RWPE1 (cell line): ENCODE results near the gene GLS2.
"Not testable (repeated sequence)": the region's sequence is repeated elsewhere in the genome, so short reads cannot be mapped to it uniquely, and the experiment has no call there.

Experiments used
- CTCF ChIA-PET: fragments of 350-600 bp; sonication (Branson Sonifier 250); formaldehyde crosslinking; extraction: SDS; loops from one replicate; lab custom pipeline; 2021; lab: Yijun Ruan, JAX
- POLR2A ChIA-PET: fragments of 400-600 bp; formaldehyde crosslinking; extraction: SDS; loops from one replicate; lab custom pipeline; 2020; ENCODE audit warnings: antibody characterized with exemption; ENCODE audit not compliant: low non-redundant PET; lab: Yijun Ruan, JAX
- DNase-seq: peaks from one replicate; pipeline ENCODE4 v3.0.0; 2012; ENCODE audit warnings: low spot score
- H3K27ac ChIP-seq: fragments of 450-650 bp; 2 replicates; pipeline ENCODE4 v1.5.1; 2017
- CTCF ChIP-seq: fragments of 450-650 bp; conservative IDR thresholded peaks from 2 replicates; pipeline ENCODE4 v1.5.1; 2017; ENCODE audit warnings: low read depth, mild to moderate bottlenecking

Gene GLS2

GRCh38 chr12:56517854-56518253, 29.9 kb upstream of the GLS2 start:
- CTCF ChIA-PET, result no interaction called here
- no peak for DNase-seq
- POLR2A ChIA-PET, result no interaction called here

GRCh38 chr12:56514014-56514318, 26.0 kb upstream of the GLS2 start:
- TF ChIP-seq CTCF, result peak; percentile 31
- POLR2A ChIA-PET, H3K27ac ChIP-seq, DNase-seq: not testable (repeated sequence)
- CTCF ChIA-PET, result interaction anchor here (0.6 to 2.1 kb wide), 13 partner anchors 13 to 169 kb away, joined by 3 to 16 read pairs (median 4); no protein-coding TSS in a partner anchor

More at GRCh38 chr12:56517854-56518253, 29.9 kb upstream of the GLS2 start:
- peak overlapping the region; percentile 28; the same call in 1 of the 2 replicates for H3K27ac ChIP-seq
- TF ChIP-seq CTCF, result no peak

DNA sequence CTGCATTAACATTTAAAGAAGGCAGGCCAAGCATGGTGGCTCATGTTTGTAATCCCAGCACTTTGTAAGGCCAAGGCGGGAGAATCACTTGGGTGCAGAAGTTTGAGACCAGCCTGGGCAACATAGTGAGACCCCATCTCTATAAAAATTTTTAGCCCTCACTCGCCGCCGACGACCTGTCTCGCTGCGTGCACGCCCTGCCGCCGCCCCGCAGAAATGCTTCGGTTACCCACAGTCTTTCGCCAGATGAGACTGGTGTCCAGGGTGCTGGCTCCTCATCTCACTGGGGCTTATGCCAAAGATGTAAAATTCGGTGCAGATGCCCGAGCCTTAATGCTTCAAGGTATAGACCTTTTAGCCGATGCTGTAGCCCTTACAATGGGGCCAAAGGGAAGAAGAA, 22.8 kb upstream of the GLS2 start:
- CTCF ChIA-PET, result interaction anchor here (1.0 kb wide), 1 partner anchor 63 kb away, joined by 3 read pairs; no protein-coding TSS in a partner anchor
- DNase-seq, result no peak
- no peak overlapping the region for H3K27ac ChIP-seq
- no peak for TF ChIP-seq CTCF
- POLR2A ChIA-PET, result no interaction called here

DNA sequence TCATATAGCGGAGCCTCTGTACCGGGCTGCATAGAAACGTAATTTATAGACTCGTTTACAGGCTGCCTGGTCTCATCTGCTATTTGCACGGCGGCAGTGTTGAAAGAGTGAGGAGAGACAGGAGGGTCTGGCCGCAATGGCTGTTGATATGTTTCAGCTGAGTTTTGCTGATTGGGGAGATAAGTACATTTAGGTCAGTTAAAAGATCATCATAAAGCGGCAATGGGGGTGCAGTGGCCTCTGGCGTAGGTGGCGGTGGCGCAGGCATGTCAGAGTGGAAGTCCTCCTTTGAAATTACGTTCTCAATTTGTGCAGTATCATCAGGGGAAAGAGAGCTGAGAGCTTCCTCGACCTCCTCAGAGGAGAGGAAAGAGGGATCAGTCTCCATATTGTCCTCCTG, 11.9 kb upstream of the GLS2 start:
- CTCF ChIA-PET, H3K27ac ChIP-seq, DNase-seq, POLR2A ChIA-PET: not testable (repeated sequence)

DNA sequence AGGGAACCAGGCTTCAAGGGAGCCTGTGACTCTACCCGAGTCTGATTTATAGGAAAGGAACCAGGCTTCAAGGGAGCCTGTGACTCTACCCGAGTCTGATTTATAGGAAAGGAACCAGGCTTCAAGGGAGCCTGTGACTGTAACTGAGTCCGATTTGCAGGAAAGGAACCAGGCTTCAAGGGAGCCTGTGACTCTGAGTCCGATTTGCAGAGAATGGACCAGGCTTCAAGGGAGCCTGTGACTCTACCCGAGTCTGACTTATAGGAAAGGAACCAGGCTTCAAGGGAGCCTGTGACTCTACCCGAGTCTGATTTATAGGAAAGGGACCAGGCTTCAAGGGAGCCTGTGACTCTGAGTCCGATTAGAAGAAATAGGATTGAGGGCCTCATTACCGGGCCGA, 11.5 kb upstream of the GLS2 start:
- DNase-seq, POLR2A ChIA-PET, CTCF ChIA-PET: not testable (repeated sequence)

DNA sequence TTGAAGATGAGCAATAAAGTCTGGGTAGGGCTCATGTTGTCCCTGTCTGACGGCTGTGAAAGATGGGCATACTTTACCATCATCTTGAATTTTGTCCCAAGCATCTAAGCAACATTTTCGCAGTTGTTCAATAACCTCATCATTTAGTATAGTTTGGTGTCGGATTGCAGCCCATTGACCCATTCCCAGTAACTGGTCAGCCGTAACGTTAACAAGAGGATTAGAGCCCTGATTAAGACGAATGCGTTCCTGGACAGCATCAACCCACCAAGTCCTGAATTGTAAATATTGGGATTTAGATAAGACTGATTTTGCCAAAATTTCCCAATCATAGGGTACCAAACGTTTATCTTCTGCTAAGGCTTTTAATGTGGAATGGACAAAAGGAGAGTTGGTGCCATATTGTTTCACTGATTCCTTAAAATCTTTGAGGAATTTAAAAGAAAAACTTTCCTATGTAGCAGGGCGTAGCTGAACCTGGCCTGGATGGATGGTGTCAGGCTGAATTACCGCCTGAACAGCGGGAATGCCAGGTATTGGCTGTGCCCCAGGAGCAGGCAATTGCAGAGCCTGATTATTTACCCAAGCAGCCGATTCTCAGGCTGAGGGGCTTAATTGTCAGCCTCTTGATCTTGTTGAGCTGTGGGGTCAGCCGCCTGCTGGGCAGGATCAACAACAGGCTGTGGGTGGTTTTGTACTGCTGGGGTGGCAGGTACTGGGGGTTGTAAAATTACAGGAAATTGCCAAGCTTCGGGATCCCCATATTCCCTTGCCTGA, 10.4 kb upstream of the GLS2 start:
- POLR2A ChIA-PET, CTCF ChIA-PET, DNase-seq, H3K27ac ChIP-seq: not testable (repeated sequence)

More for the DNA sequence above, 11.5 kb upstream of the GLS2 start:
- H3K27ac ChIP-seq, result not testable (repeated sequence)

GRCh38 chr12:56496704-56497103, 8.7 kb upstream of the GLS2 start:
- CTCF ChIA-PET, DNase-seq, H3K27ac ChIP-seq, POLR2A ChIA-PET: not testable (repeated sequence)

GRCh38 chr12:56494481-56494880, 6.5 kb upstream of the GLS2 start:
- CTCF ChIA-PET, POLR2A ChIA-PET, H3K27ac ChIP-seq, DNase-seq: not testable (repeated sequence)

- H3K27ac ChIP-seq, CTCF ChIA-PET, DNase-seq, POLR2A ChIA-PET: not testable (repeated sequence)
Measured at GRCh38 chr12:56494106-56494415, 6.1 kb upstream of the GLS2 start.

DNA sequence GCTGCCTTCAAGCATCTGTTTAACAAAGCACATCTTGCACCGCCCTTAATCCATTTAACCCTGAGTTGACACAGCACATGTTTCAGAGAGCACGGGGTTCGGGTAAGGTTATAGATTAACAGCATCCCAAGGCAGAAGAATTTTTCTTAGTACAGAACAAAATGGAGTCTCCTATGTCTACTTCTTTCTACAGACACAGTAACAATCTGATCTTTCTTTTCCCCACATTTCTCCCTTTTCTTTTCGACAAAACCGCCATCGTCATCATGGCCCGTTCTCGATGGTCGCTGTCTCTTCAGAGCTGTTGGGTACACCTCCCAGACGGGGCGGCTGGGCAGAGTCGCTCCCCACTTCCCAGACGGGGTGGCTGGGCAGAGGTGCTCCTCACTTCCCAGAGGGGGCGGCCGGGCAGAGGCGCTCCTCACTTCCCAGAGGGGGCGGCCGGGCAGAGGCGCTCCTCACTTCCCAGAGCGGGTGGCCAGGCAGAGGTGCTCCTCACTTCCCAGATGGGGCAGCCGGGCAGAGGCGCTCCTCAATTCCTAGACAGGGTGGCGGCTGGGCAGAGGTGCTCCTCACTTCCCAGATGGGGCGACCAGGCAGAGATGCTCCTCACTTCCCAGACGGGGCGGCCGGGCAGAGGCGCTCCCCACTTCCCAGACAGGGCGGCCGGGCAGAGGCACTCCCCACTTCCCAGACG, 5.6 kb upstream of the GLS2 start:
- DNase-seq, CTCF ChIA-PET, POLR2A ChIA-PET, H3K27ac ChIP-seq: not testable (repeated sequence)
